GOT3 (cell line): ENCODE measurements around the gene APOBEC4.
A peak's percentile ranks its signal among the peaks of the same experiment; 100 is the strongest.

Source experiments
- DNase-seq: peaks from one replicate; lab custom pipeline; 2025; ENCODE audit warnings: mixed read lengths; lab: John Stamatoyannopoulos, UW

Gene APOBEC4

GRCh38 chr1:183674886-183675285 is 21.8 kb upstream of the APOBEC4 start:
- no peak for DNase-seq

GRCh38 chr1:183674339-183674738 is 21.2 kb upstream of the APOBEC4 start:
- no peak for DNase-seq

GRCh38 chr1:183673605-183674323 is 20.6 kb upstream of the APOBEC4 start:
- DNase-seq: no peak

GRCh38 chr1:183670169-183670568 is 17.1 kb upstream of the APOBEC4 start:
- DNase-seq: no peak

GRCh38 chr1:183656355-183656754 is 3.2 kb upstream of the APOBEC4 start:
- no peak for DNase-seq

- peak; percentile 15 for DNase-seq
Observed at GRCh38 chr1:183655562-183656075, 2.5 kb upstream of the APOBEC4 start.

- DNase-seq: no peak
Observed at GRCh38 chr1:183654706-183655105, 1.6 kb upstream of the APOBEC4 start.

- DNase-seq: no peak
Observed at GRCh38 chr1:183653876-183654451, 848 bp upstream of the APOBEC4 start.

GRCh38 chr1:183653462-183653794 is 312 bp upstream of the APOBEC4 start:
- DNase-seq: no peak

- DNase-seq: no peak
Observed at GRCh38 chr1:183652107-183652506, 1.0 kb downstream of the APOBEC4 start.

GRCh38 chr1:183651612-183652011 is 1.5 kb downstream of the APOBEC4 start:
- no peak for DNase-seq

- DNase-seq: no peak
Observed at GRCh38 chr1:183648042-183648441, 5.1 kb downstream of the APOBEC4 start.

- no peak for DNase-seq
Observed at GRCh38 chr1:183646776-183647175, 6.3 kb downstream of the APOBEC4 start.

- no peak for DNase-seq
Observed at GRCh38 chr1:183645531-183645930, 7.6 kb downstream of the APOBEC4 start.

- no peak for DNase-seq
Observed at GRCh38 chr1:183642166-183642565, 10.9 kb downstream of the APOBEC4 start.

GRCh38 chr1:183640193-183640592 is 12.9 kb downstream of the APOBEC4 start:
- DNase-seq: no peak

GRCh38 chr1:183638649-183639387 is 14.3 kb downstream of the APOBEC4 start:
- no peak for DNase-seq

GRCh38 chr1:183636783-183637182 is 16.3 kb downstream of the APOBEC4 start:
- DNase-seq: no peak

GRCh38 chr1:183636334-183636682 is 16.8 kb downstream of the APOBEC4 start:
- DNase-seq: no peak

- DNase-seq: peak; percentile 90
Observed at GRCh38 chr1:183635606-183636333, 17.3 kb downstream of the APOBEC4 start, which contains the start of gene ARPC5. TSS of gene ARPC5 (minus strand) at chr1:183635783. CDS start at chr1:183635659, 124 bp downstream.

- no peak for DNase-seq
Observed at GRCh38 chr1:183635099-183635605, 18.0 kb downstream of the APOBEC4 start.

- DNase-seq: no peak
Observed at GRCh38 chr1:183634429-183635065, 18.6 kb downstream of the APOBEC4 start.
